Measurements from ENCODE around the gene BTBD8.

- TF ChIP-seq POLR2A (IDR thresholded peaks at IDR 0.05), result no peak
- TF ChIP-seq, protein P1, sequence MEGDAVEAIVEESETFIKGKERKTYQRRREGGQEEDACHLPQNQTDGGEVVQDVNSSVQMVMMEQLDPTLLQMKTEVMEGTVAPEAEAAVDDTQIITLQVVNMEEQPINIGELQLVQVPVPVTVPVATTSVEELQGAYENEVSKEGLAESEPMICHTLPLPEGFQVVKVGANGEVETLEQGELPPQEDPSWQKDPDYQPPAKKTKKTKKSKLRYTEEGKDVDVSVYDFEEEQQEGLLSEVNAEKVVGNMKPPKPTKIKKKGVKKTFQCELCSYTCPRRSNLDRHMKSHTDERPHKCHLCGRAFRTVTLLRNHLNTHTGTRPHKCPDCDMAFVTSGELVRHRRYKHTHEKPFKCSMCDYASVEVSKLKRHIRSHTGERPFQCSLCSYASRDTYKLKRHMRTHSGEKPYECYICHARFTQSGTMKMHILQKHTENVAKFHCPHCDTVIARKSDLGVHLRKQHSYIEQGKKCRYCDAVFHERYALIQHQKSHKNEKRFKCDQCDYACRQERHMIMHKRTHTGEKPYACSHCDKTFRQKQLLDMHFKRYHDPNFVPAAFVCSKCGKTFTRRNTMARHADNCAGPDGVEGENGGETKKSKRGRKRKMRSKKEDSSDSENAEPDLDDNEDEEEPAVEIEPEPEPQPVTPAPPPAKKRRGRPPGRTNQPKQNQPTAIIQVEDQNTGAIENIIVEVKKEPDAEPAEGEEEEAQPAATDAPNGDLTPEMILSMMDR (IDR thresholded peaks at IDR 0.05), result no peak
Measured at GRCh38 chr1:92070892-92071291, 9.3 kb upstream of the BTBD8 start.

Data from testis (tissue), 2 donors.